ENCODE measurements around the gene OXGR1.
"Not testable (repeated sequence)": the region's sequence is repeated elsewhere in the genome, so short reads cannot be mapped to it uniquely, and the experiment has no call there.

OXGR1 gene

GRCh38 chr13:97004886-97005285, 10.6 kb upstream of the OXGR1 start:
- DNase-seq: no peak

GRCh38 chr13:97004096-97004876, 10.0 kb upstream of the OXGR1 start:
- DNase-seq: no peak

GRCh38 chr13:97003071-97003470, 8.8 kb upstream of the OXGR1 start:
- DNase-seq: no peak

- DNase-seq: no peak
These were observed 8.3 kb upstream of the OXGR1 start for GRCh38 chr13:97002581-97002980.

- no peak for DNase-seq
These were observed 7.4 kb upstream of the OXGR1 start for GRCh38 chr13:97001636-97002035.

GRCh38 chr13:97000295-97000925, 6.1 kb upstream of the OXGR1 start:
- DNase-seq: no peak

GRCh38 chr13:96999091-96999490, 4.8 kb upstream of the OXGR1 start:
- DNase-seq: no peak

GRCh38 chr13:96998051-96998450, 3.8 kb upstream of the OXGR1 start:
- DNase-seq: no peak

- no peak for DNase-seq
These were observed 2.6 kb upstream of the OXGR1 start for GRCh38 chr13:96996886-96997285.

GRCh38 chr13:96996107-96996506, 1.8 kb upstream of the OXGR1 start:
- no peak for DNase-seq

GRCh38 chr13:96994858-96995243, 575 bp upstream of the OXGR1 start:
- DNase-seq: no peak

GRCh38 chr13:96993634-96994016, 651 bp downstream of the OXGR1 start:
- DNase-seq: no peak

- no peak for DNase-seq
These were observed 1.6 kb downstream of the OXGR1 start for GRCh38 chr13:96992633-96993032.

- no peak for DNase-seq
These were observed 3.2 kb downstream of the OXGR1 start for GRCh38 chr13:96991072-96991471.

GRCh38 chr13:96988441-96988840, 5.8 kb downstream of the OXGR1 start:
- DNase-seq: no peak

- no peak for DNase-seq
These were observed 10.2 kb downstream of the OXGR1 start for GRCh38 chr13:96984051-96984508.

- DNase-seq: no peak
These were observed 11.6 kb downstream of the OXGR1 start for GRCh38 chr13:96982672-96983071.

GRCh38 chr13:96979861-96980260, 14.4 kb downstream of the OXGR1 start:
- DNase-seq: not testable (repeated sequence)

GRCh38 chr13:96968027-96968426, 26.2 kb downstream of the OXGR1 start:
- no peak for DNase-seq

GRCh38 chr13:96967248-96967745, 27.0 kb downstream of the OXGR1 start:
- no peak for DNase-seq

GRCh38 chr13:96966415-96967102, 27.7 kb downstream of the OXGR1 start:
- no peak for DNase-seq

GRCh38 chr13:96963786-96964475, 30.3 kb downstream of the OXGR1 start:
- no peak for DNase-seq

- no peak for DNase-seq
These were observed 33.9 kb downstream of the OXGR1 start for GRCh38 chr13:96960379-96960778.

Measured in DMS79 (cell line).